Brain pericyte (primary cell): ENCODE results near the gene PTPRB.

Source experiments
- DNase-seq: peaks from one replicate; pipeline ENCODE4 v3.0.0-alpha.2; 2012; ENCODE audit warnings: low read depth, low spot score

The PTPRB gene

DNA sequence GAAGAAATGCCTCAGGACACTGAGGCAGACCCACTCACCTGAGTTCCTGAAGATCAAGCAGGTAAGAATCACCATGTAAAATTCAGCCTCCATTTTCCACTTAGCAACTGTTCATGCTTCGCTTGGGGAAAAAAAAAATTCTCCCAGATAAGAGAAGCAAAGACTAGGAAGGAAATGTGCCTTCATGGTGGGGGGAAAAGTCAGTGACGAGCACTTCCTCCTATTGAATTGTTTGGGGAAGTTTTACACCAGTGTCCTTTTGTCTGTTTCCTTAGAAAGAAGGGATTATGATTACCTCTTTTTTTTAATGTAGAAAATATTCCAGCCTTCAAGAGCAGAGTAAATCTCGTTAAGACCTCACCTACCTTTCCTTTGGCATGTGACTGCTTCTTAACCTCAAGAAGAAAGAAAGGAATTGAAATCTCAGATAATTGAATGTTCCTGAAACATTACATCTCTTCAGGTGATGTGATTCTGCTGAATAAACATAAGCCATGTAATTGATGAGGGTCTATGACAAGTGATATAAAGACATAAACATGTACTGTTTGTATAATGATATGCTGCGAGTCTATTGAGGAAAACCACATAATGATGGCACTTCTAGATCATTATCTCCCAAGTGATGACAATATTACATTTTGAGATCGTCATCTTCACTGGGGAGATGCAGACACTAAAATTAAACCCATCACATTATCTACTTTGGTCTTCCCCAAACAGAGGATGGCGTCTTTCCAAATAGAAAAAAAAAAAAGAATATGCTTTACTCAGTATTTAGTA is at the start of gene PTPRB:
Gene PTPRB (minus strand): TSS at position 127 of the 783 bp plus-strand sequence. CDS start 34 bp downstream, at position 93.
- DNase-seq, result no peak

DNA sequence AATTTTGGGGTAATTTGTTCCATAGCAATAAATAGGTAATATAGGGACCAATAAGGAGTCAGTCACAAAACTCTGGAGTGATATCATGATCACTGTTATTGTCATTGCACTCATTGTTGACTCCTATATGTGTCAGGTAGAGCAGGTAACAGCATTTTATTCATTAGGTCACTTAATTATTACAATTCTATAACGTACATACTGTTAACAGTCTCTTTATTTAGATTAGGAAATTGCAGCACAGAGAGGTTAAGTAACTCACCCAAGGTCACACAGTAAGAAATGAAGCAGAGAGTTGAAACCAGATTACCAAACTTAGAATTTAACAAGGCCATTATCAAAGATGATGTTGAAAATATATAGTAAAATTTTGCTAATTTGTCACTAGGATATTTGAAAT is 49.7 kb upstream of the PTPRB start:
- no peak for DNase-seq

DNA sequence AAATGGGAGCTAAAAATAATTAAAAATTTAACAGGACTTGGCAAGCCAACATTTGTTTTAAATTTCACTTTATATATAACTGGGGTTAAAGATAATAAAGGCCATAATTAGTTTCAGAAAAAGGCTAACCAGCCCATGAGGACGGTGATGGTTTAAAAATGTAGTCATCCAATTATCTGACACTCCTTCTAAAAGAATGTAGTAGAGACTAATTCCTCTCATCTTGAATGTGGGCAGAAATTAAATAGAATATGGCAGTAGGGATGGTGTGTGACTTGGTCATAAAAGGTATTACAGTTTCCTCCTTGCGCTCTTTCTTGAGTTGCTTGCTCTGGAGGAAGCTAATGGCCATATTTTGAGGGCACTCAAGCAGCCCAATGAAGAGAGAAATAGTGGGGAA is 49.1 kb upstream of the PTPRB start:
- DNase-seq, result no peak

DNA sequence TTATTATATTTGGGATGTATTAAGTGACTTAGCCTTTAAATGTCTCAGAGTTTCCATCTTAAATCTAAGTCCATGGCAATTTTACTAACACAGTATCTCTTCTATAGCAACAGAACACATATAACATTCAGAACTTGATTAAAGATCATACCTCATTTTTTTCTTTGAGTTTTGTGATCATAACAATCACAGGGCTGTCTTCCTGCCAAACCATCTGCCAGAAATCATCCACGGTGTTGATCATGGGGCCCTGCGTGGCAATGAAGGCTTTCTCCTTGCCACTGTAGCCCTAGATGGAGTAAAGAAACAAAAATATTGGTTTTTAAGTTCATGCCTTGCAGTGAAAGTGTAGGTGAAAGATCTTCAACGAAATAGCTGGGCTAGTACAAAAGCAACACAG is 46.7 kb upstream of the PTPRB start:
- DNase-seq, result no peak

DNA sequence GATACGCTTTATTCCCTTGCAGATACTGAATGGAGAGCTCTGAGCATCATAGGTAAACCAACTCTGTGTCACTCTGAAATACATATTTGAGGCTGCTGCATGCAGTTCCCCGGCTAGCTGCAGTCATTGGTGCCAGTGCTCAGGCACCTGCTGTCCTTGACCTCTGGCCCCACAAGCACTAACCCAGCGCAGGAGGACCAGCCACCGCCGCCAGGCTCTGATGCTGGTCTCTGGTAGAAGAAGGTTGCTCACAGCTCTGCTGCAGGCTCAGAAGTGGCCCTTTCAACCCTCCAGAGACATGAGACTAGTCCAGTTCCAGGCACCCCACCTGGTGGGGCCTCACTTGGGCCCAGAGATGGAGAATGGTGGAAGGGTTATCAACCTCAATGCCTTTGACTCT is 34.5 kb upstream of the PTPRB start:
- DNase-seq, result no peak

DNA sequence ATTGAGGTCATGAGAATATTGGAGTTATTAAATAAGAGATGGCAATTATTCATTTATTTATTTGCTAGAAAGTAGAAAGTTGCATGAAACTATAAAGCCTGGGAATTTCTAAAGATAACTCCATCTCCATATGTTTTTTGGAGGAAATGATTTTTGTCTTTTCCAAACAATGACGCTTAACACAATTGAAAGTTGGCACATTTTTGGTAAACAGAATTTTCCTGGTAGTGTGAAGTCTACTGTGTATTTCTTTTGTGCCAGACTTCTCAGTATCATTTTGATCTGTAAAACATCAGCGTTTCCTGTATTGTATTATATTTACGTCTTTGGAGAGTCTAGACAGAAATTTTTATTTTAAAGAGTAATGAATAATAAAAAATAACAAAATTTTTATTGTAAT is 33.7 kb upstream of the PTPRB start:
- no peak for DNase-seq

DNA sequence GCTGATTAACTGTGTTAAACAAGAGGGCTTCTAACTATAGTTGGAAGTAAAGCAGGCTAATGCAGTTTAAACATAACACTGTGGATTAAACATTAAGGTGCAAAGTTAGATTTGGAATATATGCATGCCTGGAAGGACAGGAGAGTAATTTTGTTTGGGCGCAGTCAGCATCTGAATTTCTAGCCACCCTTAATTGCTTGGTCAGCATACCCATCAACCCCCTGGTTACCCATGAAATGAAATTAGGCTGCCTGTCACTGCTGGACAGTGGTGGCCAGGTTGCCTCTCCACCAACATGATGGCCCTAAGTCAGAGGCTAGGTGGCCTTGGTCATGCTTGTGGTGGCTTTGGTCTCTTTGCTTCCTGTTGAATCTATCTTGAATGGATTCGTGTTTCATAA is 30.0 kb upstream of the PTPRB start:
- no peak for DNase-seq

DNA sequence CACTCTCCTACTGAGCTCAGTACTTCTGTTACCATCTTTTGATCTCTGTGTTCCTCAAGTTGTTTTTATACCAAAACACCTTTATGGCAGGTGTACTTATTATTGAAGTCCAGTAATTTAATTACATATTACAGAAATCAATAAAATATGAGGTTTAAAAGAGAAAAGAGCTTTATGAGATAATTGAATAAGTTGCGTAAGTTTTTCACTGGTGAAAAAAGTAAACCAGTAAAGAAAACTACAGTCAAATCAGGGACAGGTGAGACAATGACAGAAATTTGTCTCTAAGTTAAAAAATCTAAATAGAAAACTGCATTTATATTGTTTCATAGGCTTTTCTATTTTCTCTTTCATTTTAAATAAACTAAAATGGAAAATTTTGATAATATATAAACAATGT is 29.1 kb upstream of the PTPRB start:
- DNase-seq, result no peak

DNA sequence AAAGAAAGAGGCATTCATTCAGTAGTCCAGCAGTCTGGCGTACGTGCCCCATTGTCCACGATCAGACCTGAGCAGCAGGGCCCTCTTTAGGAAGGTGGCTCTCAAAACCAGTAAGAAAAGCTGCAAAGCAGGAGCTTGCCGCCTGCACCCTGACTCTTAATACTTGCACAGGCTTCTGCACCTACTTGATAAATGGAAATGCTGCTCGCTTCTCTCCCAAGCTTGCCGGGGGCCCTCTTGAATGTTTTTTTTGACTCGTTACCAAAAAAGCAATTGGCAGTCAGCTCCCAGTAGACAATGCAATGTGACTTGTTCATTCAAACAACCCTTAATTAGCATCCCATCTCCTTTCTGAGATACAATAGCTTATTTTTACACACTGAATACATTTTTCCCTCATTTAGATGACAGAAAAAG is 27.2 kb upstream of the PTPRB start:
- DNase-seq, result no peak

DNA sequence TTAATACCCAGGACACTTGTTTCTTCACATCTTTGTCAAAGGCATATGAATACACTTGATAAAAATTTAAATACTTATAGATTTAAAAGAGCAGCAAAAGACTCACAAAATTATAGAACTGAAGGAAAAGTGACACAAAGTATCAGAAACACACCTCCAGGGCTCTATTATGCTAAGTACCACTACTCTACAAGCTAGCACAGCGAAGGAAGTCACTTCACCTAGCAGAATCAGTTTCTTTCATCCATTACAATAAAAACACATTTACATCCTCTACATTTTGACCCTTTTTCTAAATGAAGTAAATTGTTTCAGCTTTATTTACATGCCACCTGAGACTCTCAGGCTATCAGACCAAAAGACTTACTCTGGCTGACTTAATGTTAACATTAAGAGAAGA is 26.6 kb upstream of the PTPRB start:
- no peak for DNase-seq

DNA sequence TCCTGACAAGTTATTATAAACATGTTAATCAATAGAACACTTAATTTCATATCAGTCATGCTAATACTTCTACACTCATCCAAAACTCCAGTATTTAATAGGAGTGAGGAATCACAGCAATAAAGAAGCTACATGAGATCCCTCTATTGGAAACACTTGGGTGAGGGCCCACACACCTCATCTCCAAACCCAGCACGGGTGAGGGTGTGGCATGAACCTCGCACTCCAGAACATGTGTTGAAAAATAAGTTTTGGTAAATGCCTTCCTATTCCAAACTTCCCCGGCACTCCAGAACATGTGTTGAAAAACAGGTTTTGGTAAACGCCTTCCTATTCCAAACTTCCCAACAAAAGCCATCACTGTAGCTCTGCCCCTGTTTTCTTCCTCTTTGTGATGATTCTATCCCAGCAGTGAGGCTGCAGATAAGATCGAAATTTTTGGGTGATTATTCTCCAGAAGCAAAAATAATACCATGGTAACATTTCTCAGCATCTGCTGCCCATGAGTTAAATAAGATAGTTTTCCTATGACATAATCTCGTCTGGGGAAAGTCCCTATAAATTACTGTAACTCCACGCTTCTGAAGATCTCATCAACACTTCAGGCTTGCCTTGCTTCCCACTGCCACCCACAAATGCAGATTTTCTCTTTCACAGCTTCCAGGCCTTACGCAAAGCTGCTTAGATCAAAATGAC is 24.4 kb upstream of the PTPRB start:
- no peak for DNase-seq

DNA sequence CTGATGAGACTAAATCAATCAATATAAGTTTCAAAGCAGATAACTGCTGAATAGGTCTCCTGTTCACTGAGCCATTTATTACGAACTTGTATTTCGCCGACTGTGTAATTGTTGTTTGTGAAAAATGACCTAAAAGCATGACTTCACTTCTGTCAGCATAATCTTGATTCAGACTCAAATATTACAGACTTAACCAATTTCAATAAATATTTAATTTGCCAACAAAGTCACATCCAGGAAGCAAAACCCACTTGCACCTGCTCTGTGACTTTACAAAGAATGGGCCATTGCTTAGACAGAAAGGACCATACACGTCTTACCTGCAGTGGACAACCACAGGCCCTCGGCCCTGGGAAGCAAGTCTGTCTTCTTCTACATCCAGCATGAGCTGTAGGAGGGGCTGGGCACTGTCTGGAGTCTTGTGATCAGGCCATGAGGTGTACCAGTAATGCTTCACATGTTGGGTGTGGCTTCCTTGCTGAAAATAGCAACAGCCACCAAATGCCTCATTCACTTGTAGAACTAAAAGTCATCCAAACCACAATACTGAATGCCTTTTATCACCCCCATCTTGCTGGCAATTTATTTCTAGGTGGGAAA is 23.5 kb upstream of the PTPRB start:
- no peak for DNase-seq

DNA sequence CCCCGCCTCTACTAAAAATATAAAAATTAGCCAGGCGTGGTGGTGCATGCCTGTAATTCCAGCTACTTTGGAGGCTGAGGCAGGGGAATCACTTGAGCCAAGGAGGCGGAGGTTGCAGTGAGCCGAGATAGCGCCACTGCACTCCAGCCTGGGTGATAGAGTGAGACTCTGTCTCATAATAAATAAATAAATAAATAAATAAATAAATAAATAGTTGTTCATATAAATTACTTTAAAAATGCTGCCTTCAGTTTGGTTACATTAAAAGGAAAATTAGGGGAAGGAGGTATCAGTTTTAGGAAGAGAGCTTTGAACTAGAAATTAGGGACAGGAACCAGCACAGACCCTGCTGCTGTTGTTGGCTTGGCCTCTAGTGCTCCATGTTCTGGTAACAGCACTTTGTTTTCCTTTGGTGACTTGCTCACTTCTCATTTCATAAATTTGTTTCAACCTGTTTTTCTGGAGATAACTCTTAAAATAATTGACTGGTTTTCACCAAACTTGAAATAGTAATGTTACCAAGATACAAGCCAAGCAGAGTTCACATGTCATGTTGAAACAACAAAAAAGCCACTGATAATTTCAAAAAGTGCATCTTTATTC is 22.9 kb upstream of the PTPRB start:
- DNase-seq, result no peak

DNA sequence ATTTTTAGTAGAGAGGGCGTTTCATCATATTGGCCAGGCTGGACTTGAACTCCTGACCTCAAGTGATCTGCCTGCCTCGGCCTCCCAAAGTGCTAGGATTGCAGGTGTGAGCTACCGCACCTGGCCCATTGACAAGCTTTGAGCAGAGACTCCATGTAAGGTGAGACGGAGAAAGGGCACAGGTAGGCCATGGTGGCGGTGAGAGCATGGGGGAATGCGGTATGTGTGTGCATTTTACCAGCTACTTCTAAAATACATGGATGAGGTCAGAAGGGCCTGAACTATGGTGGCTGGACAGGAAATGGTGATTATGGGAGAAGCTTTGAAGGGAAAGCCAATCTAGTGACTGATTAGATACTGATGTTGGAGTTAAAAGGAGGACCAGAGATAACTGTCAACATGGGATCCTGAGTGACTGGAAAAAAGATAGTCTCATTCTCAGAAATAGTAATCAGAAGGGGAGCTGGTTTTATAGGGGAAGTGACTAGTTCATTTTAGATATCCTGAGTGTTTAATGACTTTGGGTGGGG is 21.9 kb upstream of the PTPRB start:
- no peak for DNase-seq

DNA sequence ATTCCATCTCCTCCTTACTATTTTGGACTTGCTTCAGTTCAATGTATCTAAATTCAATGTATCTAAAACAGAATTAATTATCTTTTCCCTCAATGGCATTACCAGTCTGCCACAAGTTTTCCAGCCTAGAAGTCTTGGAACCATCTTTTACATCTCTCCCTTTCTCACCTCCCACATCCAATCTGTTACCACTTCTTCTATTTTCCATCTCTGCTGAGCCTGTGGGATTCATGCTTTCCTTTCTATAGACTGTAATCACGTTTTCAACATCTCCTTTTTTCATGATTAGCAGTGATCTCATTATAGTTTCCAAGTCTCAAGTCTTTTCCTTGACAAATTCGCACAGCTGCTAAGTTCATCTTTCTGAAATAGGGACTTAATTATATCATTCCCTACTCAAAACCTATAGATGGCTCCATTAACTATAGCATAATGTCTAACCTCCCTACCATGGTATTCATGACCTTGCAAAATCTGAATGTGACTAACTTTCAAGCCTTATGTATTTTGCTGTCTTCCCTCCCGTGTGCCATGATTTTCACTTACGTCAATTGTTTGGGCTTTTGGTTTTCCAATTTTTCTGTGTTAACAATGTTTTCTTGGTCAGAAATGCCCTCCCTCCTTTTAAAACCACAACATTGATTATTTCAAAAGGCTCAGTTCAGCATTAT is 20.5 kb upstream of the PTPRB start:
- no peak for DNase-seq

DNA sequence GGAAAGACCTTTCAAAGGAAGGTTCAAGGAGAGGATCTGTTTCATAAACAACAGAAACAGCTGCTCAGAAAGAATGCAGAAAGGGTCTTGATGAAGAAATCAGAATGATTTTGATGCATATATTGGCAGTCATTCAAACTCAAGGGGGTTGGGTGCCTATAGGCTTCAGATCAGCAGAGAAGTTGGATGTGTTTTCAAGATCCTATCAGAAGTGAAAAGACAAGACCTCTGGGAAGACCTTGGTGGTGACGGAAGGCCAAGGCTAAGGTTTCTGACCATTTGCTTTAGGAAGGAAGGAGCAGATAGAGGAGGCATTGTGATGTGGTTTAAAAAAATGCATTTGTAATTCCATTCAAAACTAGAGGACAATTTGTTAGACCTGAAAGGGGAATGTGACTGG is 15.2 kb upstream of the PTPRB start:
- no peak for DNase-seq

DNA sequence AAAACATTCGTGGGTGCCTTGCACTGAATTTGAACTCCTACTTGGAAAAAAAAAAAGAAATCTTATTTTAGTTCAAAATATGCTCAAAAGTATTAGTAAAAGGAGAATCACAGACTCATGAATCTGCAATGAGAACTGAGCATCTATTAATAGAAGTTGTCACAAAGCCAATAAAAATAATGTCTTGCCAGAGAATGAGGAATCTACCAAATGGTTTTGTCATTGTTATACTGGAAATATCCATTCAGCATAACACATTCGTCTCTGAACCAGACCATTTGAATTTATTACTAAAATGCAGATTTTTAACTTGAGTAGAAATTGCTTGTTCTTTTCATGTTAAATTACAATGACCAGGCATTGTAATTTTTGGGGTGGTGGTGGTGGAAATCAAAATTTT is 11.6 kb upstream of the PTPRB start:
- DNase-seq, result no peak

DNA sequence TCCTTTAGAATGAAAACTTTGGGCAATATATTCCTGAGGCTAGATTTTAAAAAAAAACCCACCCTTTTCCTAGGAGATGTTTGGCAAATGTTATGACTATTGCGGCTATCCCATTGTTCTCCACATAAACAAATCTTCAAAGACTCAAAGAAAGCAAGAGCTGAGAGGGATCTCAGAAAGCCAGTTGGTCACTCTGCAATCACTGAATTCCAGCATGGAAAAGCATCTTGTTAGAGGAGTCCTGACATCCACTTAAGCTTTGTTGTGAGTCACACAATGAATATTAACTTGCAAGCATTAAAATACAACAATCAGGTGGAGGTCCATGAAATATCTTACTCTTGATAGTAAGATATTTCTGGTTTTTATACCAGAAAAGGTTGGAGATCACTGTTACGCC is 11.0 kb upstream of the PTPRB start:
- DNase-seq, result no peak

DNA sequence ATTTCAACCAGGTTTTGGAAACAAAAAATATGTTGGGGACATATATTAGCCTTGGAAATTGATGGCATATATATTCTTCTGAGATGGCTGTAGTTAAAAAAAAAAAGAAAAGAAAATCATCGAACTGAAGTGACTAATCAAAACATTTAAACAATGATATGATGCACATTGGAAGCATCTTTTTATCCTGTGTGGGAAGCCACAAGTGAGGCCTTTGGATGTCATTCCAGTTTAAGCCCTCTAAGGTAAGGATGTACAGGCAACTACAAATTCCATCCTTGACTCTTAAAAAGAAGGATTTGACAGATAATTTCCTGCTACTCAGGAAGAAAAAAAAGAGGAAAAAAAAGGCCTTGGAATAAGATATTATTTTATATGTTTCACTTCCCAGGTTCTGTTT is 9.6 kb upstream of the PTPRB start:
- no peak for DNase-seq

DNA sequence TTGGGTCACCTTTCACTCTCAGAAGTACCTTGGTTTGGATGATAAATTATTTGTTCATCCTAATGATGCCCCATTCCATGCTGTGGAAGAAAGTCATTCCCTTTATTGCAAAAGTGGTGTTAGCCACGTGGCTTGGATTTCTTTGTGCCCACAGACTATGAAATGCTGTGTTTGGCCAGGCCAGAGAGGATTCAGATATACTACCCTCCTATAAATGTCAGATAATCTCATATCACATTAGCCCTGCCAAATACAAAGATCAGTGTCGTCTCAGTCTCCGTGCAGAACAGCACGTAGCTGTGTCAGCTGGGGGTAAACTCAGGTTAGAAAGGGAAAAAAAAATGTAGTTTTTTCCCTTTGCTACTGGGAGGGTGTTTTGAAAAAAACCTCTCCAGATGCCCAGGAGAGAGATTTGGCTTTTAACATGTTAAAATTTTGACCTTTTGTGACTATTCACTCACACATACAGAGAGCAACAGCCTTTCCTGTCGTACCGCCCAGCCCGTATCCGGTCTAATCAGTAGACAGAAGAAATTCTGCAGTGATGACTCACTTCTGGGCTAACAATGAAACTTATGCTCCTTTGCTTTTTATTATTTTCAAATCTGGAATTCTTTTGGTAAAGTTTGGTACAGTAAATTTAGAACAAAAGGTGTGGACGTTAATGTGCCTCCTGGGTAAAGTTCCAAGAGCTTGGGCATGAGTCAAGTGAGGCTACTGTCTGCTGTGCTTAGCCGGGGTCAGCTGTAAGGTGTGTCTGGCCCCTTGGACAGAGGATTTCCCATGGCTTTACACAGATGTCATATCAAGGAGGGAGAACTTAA is 8.5 kb upstream of the PTPRB start:
- DNase-seq, result no peak

DNA sequence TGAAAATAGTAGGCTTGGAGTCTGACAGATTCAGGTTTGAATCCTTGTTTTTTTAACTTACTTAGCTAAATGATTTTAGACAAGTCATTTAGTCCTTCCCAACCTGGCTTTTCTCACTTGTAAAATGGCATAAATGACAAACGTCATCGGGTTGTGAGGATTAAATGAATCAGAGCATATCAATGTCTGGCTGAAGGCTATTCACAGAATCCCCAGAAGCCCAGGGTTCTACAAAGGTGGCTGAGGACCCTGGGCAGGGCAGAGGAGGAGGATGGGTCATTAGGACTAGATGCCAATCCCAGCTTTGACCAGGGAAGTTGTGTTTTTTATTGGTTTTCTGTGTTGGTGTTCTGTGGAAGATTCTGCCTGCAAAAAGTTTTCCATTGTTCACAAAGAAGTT is 7.6 kb upstream of the PTPRB start:
- DNase-seq, result no peak
